PC-3 (cell line): ENCODE measurements around the gene PRR5L.

ENCODE experiments used
- CTCF ChIP-seq: fragments of 300-600 bp; sonication (generic); conservative IDR thresholded peaks from 2 replicates; pipeline ENCODE4 v1.5.1; 2017; ENCODE audit warnings: antibody characterized with exemption, low read depth, mild to moderate bottlenecking, low read length
- EZH2 ChIP-seq: fragments of 300-600 bp; sonication (generic); IDR thresholded peaks from one replicate; pipeline ENCODE4 v1.6.1; 2017; ENCODE audit warnings: antibody characterized with exemption, mild to moderate bottlenecking, low read length; ENCODE audit not compliant: unreplicated experiment
- EZH2phosphoT487 ChIP-seq: fragments of 300-600 bp; sonication (generic); IDR thresholded peaks from 2 replicates; pipeline ENCODE4 v1.6.1; 2018; ENCODE audit warnings: mild to moderate bottlenecking, antibody characterized with exemption, low read length, borderline replicate concordance

GRCh38 chr11:36492724-36493304, 196.7 kb downstream of the PRR5L start:
- TF ChIP-seq CTCF (peak; percentile 85), EZH2 (no peak), EZH2phosphoT487 (no peak)
